Activated CD8-positive, alpha-beta T cell treated with anti-CD3 and anti-CD28 coated beads for 36 hours (primary cell): ENCODE results near the gene STOX1. TPM values are rescaled to one million over a fixed set of nuclear protein-coding genes. Genes with fewer than 3 reads are reported as not detected.
"Not testable (repeated sequence)": the region's sequence is repeated elsewhere in the genome, so short reads cannot be mapped to it uniquely, and the experiment has no call there.

ENCODE experiments used
- ATAC-seq: fragments of 200-7000 bp; cut with Tn5 transposase; one replicate; pipeline ENCODE4 v1.10.0; 2021; ENCODE audit warnings: mild to moderate bottlenecking, moderate library complexity
- CTCF ChIA-PET: fragments of 350-600 bp; sonication (Branson Sonifier 250); formaldehyde crosslinking; loops from one replicate; lab custom pipeline; 2021; ENCODE audit warnings: antibody characterized with exemption; lab: Charles Lee
- POLR2A ChIA-PET: fragments of 350-600 bp; sonication (Branson Sonifier 250); formaldehyde crosslinking; loops from one replicate; lab custom pipeline; 2021; ENCODE audit warnings: antibody characterized with exemption; lab: Charles Lee
- DNase-seq: peaks from one replicate; pipeline ENCODE4 v3.0.0-alpha.2; 2020
- H3K27ac Mint-ChIP-seq: one replicate; pipeline ENCODE4 v1.8.0; 2021; ENCODE audit warnings: mild to moderate bottlenecking, mixed read lengths
- H3K27me3 Mint-ChIP-seq: one replicate; pipeline ENCODE4 v1.8.0; 2021; ENCODE audit warnings: mixed read lengths
- H3K36me3 Mint-ChIP-seq: one replicate; pipeline ENCODE4 v1.8.0; 2021; ENCODE audit warnings: low read depth, mixed read lengths
- H3K4me1 Mint-ChIP-seq: one replicate; pipeline ENCODE4 v1.8.0; 2021; ENCODE audit warnings: low read depth, mixed read lengths
- H3K4me3 Mint-ChIP-seq: one replicate; pipeline ENCODE4 v1.8.0; 2021; ENCODE audit warnings: mild to moderate bottlenecking, moderate library complexity, mixed read lengths
- H3K9me3 Mint-ChIP-seq: one replicate; pipeline ENCODE4 v1.8.0; 2021; ENCODE audit warnings: mixed read lengths
- intact Hi-C: fragments of 100-400 bp; cut with micrococcal nuclease; formaldehyde crosslinking; loops from one replicate; pipeline ENCODE4 v1.10.0; 2022
- total RNA-seq, 2 experiments: library from RNA; stranded (reverse); gene quantifications; one replicate each; pipeline ENCODE4 v1.2.3, GENCODE V29; 2021
- TF ChIP-seq, protein P1 (sequence below): fragments of 200-600 bp; IDR thresholded peaks from one replicate; pipeline ENCODE4 v1.8.0; 2022; ENCODE audit warnings: antibody characterized with exemption, mild to moderate bottlenecking

Gene STOX1
- total RNA-seq, 2 experiments from 2014 or later: 0.22 to 0.36 TPM

DNA sequence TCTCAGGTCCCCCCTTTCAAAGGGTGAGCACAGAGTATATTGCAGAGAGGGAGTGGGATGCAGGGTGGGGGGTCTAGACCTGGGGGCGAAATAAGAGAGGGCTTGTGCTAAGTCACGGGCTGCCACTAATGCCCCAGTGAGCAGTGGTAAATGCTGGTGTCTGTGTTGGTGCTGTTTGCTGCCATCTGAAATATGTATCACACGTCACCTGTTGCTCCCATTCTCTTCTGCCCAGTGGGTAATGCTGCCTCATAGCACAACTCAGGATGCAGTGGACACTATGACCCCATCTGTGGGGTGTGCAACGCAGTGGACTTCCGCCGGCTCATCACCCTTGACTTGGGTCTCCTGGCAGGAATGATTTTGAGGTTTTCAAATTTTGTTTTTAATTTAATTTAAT, 2.6 kb downstream of the STOX1 start:
- Mint-ChIP-seq H3K27me3 (peaks cover 5% of the 10 kb centered on the region), H3K36me3 (no peaks in the 10 kb centered on the region), H3K4me1 (peaks cover 9% of the 10 kb centered on the region), H3K9me3 (no peaks in the 10 kb centered on the region), H3K4me3 (no peak overlapping the region), H3K27ac (no peak overlapping the region)
- CTCF ChIA-PET: no interaction called here
- intact Hi-C loops: no loop called here
- no peak for DNase-seq
- POLR2A ChIA-PET: interaction anchor here (0.6 to 0.7 kb wide), 2 partner anchors 461 to 1211 kb away, joined by 3 read pairs; no protein-coding TSS in a partner anchor
- ATAC-seq: no peak
- TF ChIP-seq, protein P1, sequence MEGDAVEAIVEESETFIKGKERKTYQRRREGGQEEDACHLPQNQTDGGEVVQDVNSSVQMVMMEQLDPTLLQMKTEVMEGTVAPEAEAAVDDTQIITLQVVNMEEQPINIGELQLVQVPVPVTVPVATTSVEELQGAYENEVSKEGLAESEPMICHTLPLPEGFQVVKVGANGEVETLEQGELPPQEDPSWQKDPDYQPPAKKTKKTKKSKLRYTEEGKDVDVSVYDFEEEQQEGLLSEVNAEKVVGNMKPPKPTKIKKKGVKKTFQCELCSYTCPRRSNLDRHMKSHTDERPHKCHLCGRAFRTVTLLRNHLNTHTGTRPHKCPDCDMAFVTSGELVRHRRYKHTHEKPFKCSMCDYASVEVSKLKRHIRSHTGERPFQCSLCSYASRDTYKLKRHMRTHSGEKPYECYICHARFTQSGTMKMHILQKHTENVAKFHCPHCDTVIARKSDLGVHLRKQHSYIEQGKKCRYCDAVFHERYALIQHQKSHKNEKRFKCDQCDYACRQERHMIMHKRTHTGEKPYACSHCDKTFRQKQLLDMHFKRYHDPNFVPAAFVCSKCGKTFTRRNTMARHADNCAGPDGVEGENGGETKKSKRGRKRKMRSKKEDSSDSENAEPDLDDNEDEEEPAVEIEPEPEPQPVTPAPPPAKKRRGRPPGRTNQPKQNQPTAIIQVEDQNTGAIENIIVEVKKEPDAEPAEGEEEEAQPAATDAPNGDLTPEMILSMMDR: no peak

DNA sequence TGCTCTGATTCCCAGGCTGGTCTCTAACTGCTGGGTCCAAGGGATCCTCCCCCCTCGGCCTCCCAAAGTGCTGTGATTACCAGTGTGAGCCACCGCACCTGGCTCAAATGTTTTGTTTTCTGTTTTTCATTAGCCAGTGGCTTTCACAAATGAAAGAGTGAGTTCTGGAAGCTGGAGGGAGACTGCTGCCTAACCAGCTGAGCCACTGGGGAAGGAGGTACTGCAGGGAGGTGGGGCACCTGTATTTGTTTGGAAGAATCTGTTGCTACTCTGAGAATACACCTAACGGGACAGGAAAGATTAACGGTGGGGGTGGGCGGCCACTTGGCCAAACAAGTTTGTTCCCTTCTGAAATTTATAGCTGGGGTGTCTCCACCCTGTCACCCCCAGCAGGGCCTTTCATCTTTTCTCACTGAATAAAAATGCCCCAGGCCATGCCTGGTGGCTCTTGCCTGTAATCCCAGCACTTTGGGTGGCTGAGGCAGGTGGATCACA, 4.7 kb downstream of the STOX1 start:
- TF ChIP-seq, protein P1: no peak
- ChIA-PET CTCF (no interaction called here), POLR2A (no interaction called here)
- ATAC-seq (no peak), DNase-seq (no peak)
- Mint-ChIP-seq H3K27ac (no peak overlapping the region), H3K9me3 (no peaks in the 10 kb centered on the region), H3K4me3 (no peak overlapping the region), H3K27me3 (peaks cover 3% of the 10 kb centered on the region), H3K4me1 (peaks cover 4% of the 10 kb centered on the region), H3K36me3 (no peaks in the 10 kb centered on the region)
- intact Hi-C loops: no loop called here

DNA sequence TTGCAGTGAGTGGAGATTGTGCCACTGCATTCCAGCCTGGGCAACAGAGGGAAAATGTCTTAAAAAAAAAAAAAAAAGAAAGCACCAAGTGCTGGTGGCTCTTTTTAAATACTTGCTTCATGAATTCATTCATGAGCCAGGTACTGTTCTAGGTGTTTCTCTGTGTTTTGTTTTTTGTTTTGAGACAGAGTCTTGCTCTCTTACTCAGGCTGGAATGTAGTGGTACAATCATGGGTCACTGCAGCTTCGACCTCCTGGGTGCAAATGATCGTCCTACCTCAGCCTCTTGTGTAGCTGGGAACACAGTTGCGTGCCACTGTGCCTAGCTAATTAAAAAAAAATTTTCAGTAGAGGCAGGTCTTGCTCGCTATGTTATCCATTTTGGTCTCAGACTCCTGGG, 5.3 kb downstream of the STOX1 start:
- Mint-ChIP-seq H3K4me1 (peaks cover 4% of the 10 kb centered on the region), H3K4me3 (no peak overlapping the region), H3K27me3 (peaks cover 3% of the 10 kb centered on the region), H3K36me3 (no peaks in the 10 kb centered on the region), H3K9me3 (no peaks in the 10 kb centered on the region), H3K27ac (no peak overlapping the region)
- TF ChIP-seq, protein P1: no peak
- DNase-seq (no peak), ATAC-seq (no peak)
- intact Hi-C loops: no loop called here
- POLR2A ChIA-PET: no interaction called here
- CTCF ChIA-PET: no interaction called here

DNA sequence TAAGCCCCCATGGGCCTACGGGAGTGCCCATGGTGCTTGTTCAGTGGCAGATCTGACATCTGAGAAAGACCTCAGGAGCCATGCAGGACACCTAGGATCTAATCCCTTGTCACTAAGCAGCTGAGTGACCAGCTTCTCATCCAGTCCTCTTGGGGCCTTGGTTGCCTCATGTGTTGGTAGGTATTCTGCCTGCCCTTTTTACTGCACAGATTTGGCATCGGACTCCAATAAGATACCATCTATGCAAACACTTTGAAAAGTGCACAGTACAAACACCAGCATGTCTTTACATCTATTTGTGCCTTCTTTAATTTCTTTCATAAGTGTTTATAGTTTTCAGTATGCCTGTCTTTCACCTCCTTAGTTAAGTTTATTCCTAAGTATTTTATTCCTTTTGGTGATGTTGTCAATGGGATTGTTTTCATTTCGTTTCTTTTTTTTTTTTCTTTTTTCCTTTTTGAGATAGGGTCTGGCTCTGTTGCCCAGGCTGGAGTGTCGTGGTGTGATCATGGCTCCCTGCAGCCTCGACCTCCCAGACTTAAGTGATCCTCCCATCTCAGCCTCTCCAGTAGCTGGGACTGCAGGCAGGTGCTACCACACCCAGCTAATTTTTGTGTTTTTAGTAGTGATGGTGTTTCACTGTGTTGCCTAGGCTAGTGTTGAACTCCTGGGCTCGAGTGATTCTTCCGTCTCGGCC, 10.4 kb downstream of the STOX1 start:
- intact Hi-C loops: no loop called here
- ChIA-PET POLR2A (no interaction called here), CTCF (no interaction called here)
- H3K4me3 Mint-ChIP-seq: no peak overlapping the region
- TF ChIP-seq, protein P1: no peak
- no peaks in the 10 kb centered on the region for H3K27me3 Mint-ChIP-seq
- H3K36me3 Mint-ChIP-seq: no peaks in the 10 kb centered on the region
- H3K4me1 Mint-ChIP-seq: no peaks in the 10 kb centered on the region
- H3K27ac Mint-ChIP-seq: no peak overlapping the region
- no peak for DNase-seq
- H3K9me3 Mint-ChIP-seq: no peaks in the 10 kb centered on the region
- ATAC-seq: no peak

DNA sequence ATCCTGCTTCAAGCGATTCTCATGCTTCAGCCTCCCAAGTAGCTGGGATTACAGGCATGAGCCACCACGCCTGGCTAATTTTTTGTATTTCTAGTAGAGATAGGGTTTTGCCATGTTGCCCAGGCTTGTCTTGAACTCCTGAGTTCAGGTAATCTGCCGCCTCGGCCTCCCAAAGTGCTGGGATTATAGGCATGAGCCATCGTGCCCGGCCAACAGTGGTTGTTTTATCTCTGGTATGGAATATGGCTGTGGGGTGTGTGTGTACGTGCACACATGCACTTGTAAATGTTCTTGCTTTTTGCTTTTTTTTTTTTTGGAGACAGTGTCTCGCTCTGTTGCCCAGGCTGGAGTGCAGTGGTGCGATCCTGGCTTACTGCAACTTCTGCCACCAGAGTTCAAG, 13.3 kb downstream of the STOX1 start:
- H3K4me3 Mint-ChIP-seq: not testable (repeated sequence)

More for the DNA sequence above, 13.3 kb downstream of the STOX1 start:
- H3K27ac Mint-ChIP-seq, intact Hi-C loops, ATAC-seq, H3K9me3 Mint-ChIP-seq, DNase-seq, CTCF ChIA-PET, H3K36me3 Mint-ChIP-seq, H3K4me1 Mint-ChIP-seq, H3K27me3 Mint-ChIP-seq: not testable (repeated sequence)
- POLR2A ChIA-PET: interaction anchor here (0.6 kb wide), 1 partner anchor 26 kb away, joined by 3 read pairs; no protein-coding TSS in a partner anchor
